Natural killer cell (primary cell): ENCODE results near the gene CHKB. TPM values are rescaled to one million over a fixed set of nuclear protein-coding genes. Genes with fewer than 3 reads are reported as not detected.
"Not testable (repeated sequence)": the region's sequence is repeated elsewhere in the genome, so short reads cannot be mapped to it uniquely, and the experiment has no call there.

Experiments
- ATAC-seq, 3 donors: fragments of 150-1000 bp in 2 of 3; fragments of 200-7000 bp in 1 of 3; cut with Tn5 transposase; 1 replicate in 1 of 3; 2 replicates in 2 of 3; pipeline ENCODE4 v1.10.0; 2021; ENCODE audit warnings: mild to moderate bottlenecking in 2 of 3, moderate library complexity in 2 of 3
- DNase-seq, 2 donors: peaks; one replicate each; pipeline versions ENCODE4 v3.0.0 to v3.0.0-alpha.2; 2013 to 2021; ENCODE audit warnings: mixed read lengths in 1 of 2
- H3K27ac ChIP-seq: one replicate; pipeline ENCODE4 v1.5.1; 2013; ENCODE audit warnings: mild to moderate bottlenecking, low read length
- H3K27me3 ChIP-seq: one replicate; pipeline ENCODE4 v1.6.1; 2013; ENCODE audit warnings: low read length; ENCODE audit not compliant: control insufficient read depth, insufficient read depth
- H3K36me3 ChIP-seq: one replicate; pipeline ENCODE4 v1.6.1; 2013; ENCODE audit warnings: low read length; ENCODE audit not compliant: control insufficient read depth, insufficient read depth
- H3K4me1 ChIP-seq: one replicate; pipeline ENCODE4 v1.6.1; 2013; ENCODE audit warnings: low read length; ENCODE audit not compliant: control insufficient read depth, insufficient read depth
- H3K4me3 ChIP-seq: one replicate; pipeline ENCODE4 v1.5.1; 2013; ENCODE audit warnings: low read length
- H3K9me3 ChIP-seq: one replicate; pipeline ENCODE4 v1.6.1; 2013; ENCODE audit warnings: low read length; ENCODE audit not compliant: control insufficient read depth, insufficient read depth
- H3K27ac Mint-ChIP-seq, 2 donors: one replicate each; pipeline ENCODE4 v1.8.0; 2022; ENCODE audit warnings: mild to moderate bottlenecking in 2 of 2, mixed read lengths in 2 of 2, moderate library complexity in 1 of 2
- H3K27me3 Mint-ChIP-seq, 2 donors: one replicate each; pipeline ENCODE4 v1.8.0; 2022; ENCODE audit warnings: low read depth in 2 of 2, mixed read lengths in 2 of 2
- H3K36me3 Mint-ChIP-seq: one replicate; pipeline ENCODE4 v1.8.0; 2022; ENCODE audit warnings: mixed read lengths
- H3K4me1 Mint-ChIP-seq, 2 donors: one replicate each; pipeline ENCODE4 v1.8.0; 2022; ENCODE audit warnings: mixed read lengths in 2 of 2
- H3K4me3 Mint-ChIP-seq: one replicate; pipeline ENCODE4 v1.8.0; 2022; ENCODE audit warnings: mild to moderate bottlenecking, moderate library complexity, mixed read lengths
- H3K9me3 Mint-ChIP-seq, 2 donors: one replicate each; pipeline ENCODE4 v1.8.0; 2022; ENCODE audit warnings: mixed read lengths in 2 of 2
- WGBS: methylation state at CpG from one replicate; pipeline ENCODE4 v1.1.7; 2013; ENCODE audit warnings: missing lambda C conversion rate; ENCODE audit not compliant: insufficient coverage; 5-methylcytosine and 5-hydroxymethylcytosine counted together
- intact Hi-C: fragments of 100-400 bp; cut with micrococcal nuclease; formaldehyde crosslinking; loops from one replicate; pipeline ENCODE4 v1.14.2; 2022
- total RNA-seq, 4 donors: library from RNA; stranded (reverse); fragments of 120-200 nt in 1 of 4; gene quantifications; one replicate each; pipeline versions ENCODE4 v1.2.3 to v1.2.4, GENCODE V29; 2013 to 2022
- TF ChIP-seq, protein P1 (sequence below): fragments of 200-600 bp; IDR thresholded peaks from one replicate; pipeline ENCODE4 v1.8.0; 2022; ENCODE audit warnings: antibody characterized with exemption

The CHKB gene
- total RNA-seq, 3 donors from 2014 or later (not counting 1 experiment from before 2014, with no cell fraction given) = 166 to 204 (median 180) TPM

DNA sequence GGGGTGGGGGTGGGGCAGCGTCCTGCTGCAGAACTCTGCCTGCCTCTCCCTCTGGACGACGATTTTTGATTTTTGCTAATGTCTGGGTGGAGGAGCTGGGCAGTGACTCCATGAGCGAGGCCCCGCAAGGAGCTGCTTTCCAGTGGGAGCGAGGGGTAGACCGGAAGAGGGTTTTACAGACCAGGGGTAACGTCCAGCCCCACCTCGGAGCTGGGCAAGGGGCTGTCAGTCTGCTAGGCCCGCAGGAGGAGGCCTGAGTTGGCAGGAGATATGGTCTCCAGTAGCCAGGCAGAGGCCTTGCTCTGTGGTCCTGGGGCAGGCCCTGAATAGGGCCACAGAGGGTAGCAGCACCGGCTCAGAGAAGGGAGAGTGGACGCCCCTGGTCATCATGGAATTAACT, 26.9 kb upstream of the CHKB start:
- H3K4me3 ChIP-seq = no peak overlapping the region
- Mint-ChIP-seq H3K27ac (no peak overlapping the region), H3K9me3 (no peaks in the 10 kb centered on the region), H3K27me3 (peaks cover 9 to 31% of the 10 kb centered on the region in 2 donors), H3K4me1 (peaks cover 6 to 11% of the 10 kb centered on the region in 2 donors), H3K4me3 (no peak overlapping the region), H3K36me3 (no peaks in the 10 kb centered on the region)
- intact Hi-C loops = no loop called here
- ATAC-seq = no peak
- WGBS = 85% methylated on average over 12 of the region's 12 CpGs
- peaks cover 10% of the 10 kb centered on the region for H3K27me3 ChIP-seq
- no peak for DNase-seq
- H3K27ac ChIP-seq = no peak overlapping the region
- TF ChIP-seq, protein P1, sequence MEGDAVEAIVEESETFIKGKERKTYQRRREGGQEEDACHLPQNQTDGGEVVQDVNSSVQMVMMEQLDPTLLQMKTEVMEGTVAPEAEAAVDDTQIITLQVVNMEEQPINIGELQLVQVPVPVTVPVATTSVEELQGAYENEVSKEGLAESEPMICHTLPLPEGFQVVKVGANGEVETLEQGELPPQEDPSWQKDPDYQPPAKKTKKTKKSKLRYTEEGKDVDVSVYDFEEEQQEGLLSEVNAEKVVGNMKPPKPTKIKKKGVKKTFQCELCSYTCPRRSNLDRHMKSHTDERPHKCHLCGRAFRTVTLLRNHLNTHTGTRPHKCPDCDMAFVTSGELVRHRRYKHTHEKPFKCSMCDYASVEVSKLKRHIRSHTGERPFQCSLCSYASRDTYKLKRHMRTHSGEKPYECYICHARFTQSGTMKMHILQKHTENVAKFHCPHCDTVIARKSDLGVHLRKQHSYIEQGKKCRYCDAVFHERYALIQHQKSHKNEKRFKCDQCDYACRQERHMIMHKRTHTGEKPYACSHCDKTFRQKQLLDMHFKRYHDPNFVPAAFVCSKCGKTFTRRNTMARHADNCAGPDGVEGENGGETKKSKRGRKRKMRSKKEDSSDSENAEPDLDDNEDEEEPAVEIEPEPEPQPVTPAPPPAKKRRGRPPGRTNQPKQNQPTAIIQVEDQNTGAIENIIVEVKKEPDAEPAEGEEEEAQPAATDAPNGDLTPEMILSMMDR = no peak
- H3K4me1 ChIP-seq = no peaks in the 10 kb centered on the region
- no peaks in the 10 kb centered on the region for H3K9me3 ChIP-seq
- no peaks in the 10 kb centered on the region for H3K36me3 ChIP-seq

DNA sequence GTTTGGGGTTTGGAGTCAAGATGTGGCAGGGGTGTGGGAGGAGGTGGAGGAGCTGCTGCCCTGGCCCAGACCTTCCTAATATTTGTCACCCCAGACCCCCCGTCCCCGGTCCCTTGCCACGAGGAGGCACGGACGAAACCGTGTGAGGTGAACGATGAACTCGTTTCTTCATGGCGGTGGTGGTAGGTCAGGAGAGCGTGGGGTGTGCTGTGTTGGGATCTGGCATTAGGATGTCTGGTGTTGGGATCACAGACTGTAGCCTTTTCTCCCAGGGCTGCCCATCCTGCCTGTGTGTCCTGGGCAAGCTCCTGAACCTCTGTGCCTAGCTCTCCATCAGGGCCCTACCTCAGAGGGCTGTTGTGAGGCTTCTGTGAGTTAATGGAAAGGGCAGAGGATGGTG, 26.3 kb upstream of the CHKB start:
- ATAC-seq (no peak), DNase-seq (no peak)
- Mint-ChIP-seq H3K9me3 (no peaks in the 10 kb centered on the region), H3K4me3 (no peak overlapping the region), H3K27ac (no peak overlapping the region), H3K27me3 (peaks cover 9 to 31% of the 10 kb centered on the region in 2 donors), H3K4me1 (peaks cover 6 to 11% of the 10 kb centered on the region in 2 donors), H3K36me3 (no peaks in the 10 kb centered on the region)
- Histone ChIP-seq H3K9me3 (no peaks in the 10 kb centered on the region), H3K27ac (no peak overlapping the region), H3K4me3 (no peak overlapping the region), H3K4me1 (no peaks in the 10 kb centered on the region), H3K36me3 (no peaks in the 10 kb centered on the region), H3K27me3 (peaks cover 10% of the 10 kb centered on the region)
- WGBS = 90% methylated on average over 10 of the region's 10 CpGs
- TF ChIP-seq, protein P1 = no peak
- intact Hi-C loops = no loop called here

DNA sequence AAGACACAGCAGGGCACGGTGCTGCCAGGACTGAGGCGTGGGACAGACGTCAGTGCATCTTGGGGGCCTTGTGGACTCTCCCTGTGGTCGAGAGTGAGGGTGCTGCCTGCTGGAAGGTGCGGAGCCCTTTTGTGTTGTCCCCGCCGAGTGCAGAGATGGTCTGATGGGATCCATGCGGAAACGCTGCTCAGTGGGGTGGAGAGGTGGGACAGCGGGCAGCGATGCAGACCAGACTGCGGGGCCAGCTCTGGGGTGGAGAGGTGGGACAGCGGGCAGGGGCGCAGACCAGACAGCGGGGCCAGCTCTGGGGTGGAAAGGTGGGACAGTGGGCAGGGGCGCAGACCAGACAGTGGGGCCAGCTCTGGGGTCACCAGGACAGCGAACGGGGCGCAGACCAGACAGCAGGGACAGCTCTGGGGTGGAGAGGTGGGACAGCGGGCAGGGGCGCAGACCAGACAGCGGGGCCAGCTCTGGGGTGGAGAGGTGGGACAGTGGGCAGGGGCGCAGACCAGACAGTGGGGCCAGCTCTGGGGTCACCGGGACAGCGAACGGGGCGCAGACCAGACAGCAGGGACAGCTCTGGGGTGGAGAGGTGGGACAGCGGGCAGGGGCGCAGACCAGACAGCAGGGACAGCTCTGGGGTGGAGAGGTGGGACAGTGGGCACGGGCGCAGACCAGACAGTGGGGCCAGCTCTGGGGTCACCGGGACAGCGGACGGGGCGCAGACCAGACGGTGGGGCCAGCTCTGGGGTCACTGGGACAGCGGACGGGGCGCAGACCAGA, 25.6 kb upstream of the CHKB start:
- H3K4me3 ChIP-seq, H3K9me3 ChIP-seq, H3K4me1 ChIP-seq, DNase-seq, H3K9me3 Mint-ChIP-seq, intact Hi-C loops, H3K36me3 ChIP-seq, H3K27ac Mint-ChIP-seq, H3K36me3 Mint-ChIP-seq, ATAC-seq, H3K4me3 Mint-ChIP-seq, H3K27ac ChIP-seq, H3K4me1 Mint-ChIP-seq: not testable (repeated sequence)
- H3K27me3 ChIP-seq = peaks cover 14% of the 10 kb centered on the region
- 88% methylated on average over 39 of the region's 39 CpGs for WGBS
- peaks cover 9 to 32% of the 10 kb centered on the region in 2 donors for H3K27me3 Mint-ChIP-seq

DNA sequence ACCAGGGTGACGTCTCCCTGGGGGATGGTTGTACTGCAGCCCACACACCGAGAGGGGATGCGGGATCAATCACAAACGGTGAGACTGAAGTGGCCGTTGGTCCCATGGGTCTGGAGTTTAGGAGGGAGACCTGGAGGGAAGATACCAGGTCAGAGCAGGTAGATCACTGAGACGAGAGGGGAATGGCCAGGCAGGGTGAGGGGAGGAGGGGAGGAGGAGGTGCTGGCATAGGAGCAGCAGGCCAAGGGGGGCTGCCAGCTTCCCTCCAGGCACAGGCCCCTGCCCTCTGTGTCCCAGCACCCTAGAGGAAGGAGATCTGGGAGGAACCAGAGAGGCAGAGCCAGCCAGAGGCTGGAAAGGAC, 25.0 kb upstream of the CHKB start:
- Mint-ChIP-seq H3K36me3 (no peaks in the 10 kb centered on the region), H3K27ac (no peak overlapping the region), H3K4me1 (peaks cover under 1 to 1% of the 10 kb centered on the region in 2 donors), H3K9me3 (no peaks in the 10 kb centered on the region), H3K27me3 (peaks cover 15 to 34% of the 10 kb centered on the region in 2 donors), H3K4me3 (no peak overlapping the region)
- no peaks in the 10 kb centered on the region for H3K9me3 ChIP-seq
- no peaks in the 10 kb centered on the region for H3K36me3 ChIP-seq
- TF ChIP-seq, protein P1 = no peak
- no peak for ATAC-seq
- intact Hi-C loops = no loop called here
- no peak overlapping the region for H3K4me3 ChIP-seq
- DNase-seq = no peak
- 65% methylated on average over 6 of the region's 6 CpGs for WGBS
- peaks cover 20% of the 10 kb centered on the region for H3K27me3 ChIP-seq
- H3K4me1 ChIP-seq = no peaks in the 10 kb centered on the region
- no peak overlapping the region for H3K27ac ChIP-seq
